Mucosa of gallbladder (tissue), 1 donor: ENCODE results near the gene SH3GL3. TPM values are rescaled to one million over a fixed set of nuclear protein-coding genes. Genes with fewer than 3 reads are reported as not detected.

Experiments used
- DNase-seq: peaks from one replicate; pipeline ENCODE4 v3.0.0-alpha.2; 2020; ENCODE audit warnings: low spot score
- total RNA-seq: library from RNA; stranded (reverse); gene quantifications from one replicate; pipeline ENCODE4 v1.2.1, GENCODE V29; 2021
- donor health status: DM: no; HTN: no; CAD: no.

The SH3GL3 gene
- total RNA-seq, 1 donor from 2014 or later = not detected

DNA sequence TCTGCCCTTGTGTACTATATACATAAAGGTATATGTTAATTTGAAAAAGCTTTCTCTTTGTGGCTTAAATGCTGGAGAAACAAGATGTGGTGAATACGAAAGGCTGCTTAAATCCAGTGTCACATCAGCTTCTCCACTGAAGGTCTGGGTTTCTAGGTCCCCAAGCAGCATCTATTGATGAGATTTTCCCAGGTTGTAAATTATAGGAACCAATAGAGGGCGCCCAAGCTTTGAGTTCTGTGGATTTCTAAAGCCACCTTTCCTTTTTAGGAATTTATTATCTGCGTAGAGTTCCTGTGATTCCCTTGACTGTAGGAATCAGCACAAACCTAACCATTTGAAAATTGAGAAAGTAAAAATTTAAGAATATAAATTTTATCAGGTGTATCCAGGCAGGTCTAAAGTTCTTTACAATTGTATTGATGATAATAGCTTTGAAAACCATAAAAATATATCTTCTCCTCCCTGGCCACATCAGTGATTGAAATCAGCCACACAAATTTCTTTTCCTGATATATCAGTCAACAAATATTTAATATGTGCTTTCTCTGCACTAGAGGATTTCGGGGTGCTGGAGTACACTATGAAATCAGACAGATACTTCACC, 118.5 kb downstream of the SH3GL3 start:
- no peak for DNase-seq

- DNase-seq = no peak
Observed at GRCh38 chr15:83567318-83567717, 120.2 kb downstream of the SH3GL3 start.

- DNase-seq = no peak
Observed at GRCh38 chr15:83569341-83569740, 122.2 kb downstream of the SH3GL3 start.

- DNase-seq = no peak
Observed at GRCh38 chr15:83570756-83571155, 123.6 kb downstream of the SH3GL3 start.

- no peak for DNase-seq
Observed at GRCh38 chr15:83571820-83572707, 124.9 kb downstream of the SH3GL3 start.

DNA sequence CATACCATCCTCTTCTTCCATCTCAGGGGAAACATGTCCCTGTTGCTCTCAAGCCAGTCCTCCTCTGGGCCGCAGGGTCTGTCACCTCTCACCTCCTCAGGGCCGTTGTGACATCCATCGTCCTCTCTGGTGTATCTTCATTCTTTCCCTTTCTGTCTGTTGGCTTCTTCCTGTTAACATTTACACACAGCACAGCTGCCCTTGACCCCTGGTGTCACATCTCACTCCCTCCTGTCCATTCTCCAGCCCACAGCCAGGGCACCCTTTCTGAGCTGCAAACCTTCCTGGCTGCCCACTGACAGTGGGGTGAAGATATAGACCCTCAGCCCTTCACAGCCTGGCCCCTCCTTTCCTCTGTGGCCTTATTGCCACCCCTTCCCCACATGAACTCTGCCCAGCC, 127.2 kb downstream of the SH3GL3 start:
- no peak for DNase-seq

GRCh38 chr15:83578691-83579090, 131.6 kb downstream of the SH3GL3 start:
- DNase-seq = no peak

DNA sequence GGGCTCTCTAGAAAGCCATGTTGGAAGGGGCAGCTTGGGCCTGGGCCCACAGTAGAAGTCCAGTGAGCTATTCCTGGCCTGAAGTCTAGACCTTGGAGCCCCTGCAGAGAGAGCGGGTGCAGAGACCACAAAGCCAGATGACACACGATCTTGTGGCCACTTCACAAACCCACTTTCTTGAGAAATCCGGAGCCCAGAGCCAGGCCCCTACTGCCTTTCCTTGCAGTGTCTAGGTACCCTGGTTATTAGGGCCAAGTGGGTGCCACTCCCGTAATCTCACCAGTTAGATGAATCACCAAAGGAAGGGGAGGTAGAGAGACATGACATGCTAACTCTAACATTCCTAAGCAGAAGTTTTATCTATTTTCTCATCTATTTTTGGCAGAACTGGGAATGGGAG, 134.2 kb downstream of the SH3GL3 start:
- no peak for DNase-seq

GRCh38 chr15:83582381-83582780, 135.2 kb downstream of the SH3GL3 start:
- no peak for DNase-seq

GRCh38 chr15:83585601-83586335, 138.6 kb downstream of the SH3GL3 start:
- no peak for DNase-seq

DNA sequence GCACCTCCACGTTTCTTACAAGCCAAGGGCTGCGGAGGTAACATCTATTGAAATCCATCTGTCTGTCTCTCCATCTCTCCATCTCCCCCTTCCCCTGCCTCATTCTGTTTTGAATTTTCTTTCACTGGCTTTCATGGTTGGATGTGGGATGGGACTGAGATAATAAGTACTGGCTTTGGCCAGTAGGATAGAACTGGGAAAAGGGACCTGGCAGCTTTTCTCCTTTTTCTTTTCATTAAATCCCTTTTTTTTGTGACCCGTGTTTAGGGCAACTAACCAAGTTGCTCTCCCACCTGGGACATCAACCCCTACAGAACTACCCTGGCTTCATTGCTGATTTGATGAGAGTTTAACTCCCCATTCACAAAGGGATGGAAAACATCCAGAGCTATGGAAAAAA, 139.9 kb downstream of the SH3GL3 start:
- no peak for DNase-seq

GRCh38 chr15:83588441-83588840, 141.3 kb downstream of the SH3GL3 start:
- DNase-seq = no peak

GRCh38 chr15:83592370-83593040, 145.4 kb downstream of the SH3GL3 start:
- DNase-seq = no peak

DNA sequence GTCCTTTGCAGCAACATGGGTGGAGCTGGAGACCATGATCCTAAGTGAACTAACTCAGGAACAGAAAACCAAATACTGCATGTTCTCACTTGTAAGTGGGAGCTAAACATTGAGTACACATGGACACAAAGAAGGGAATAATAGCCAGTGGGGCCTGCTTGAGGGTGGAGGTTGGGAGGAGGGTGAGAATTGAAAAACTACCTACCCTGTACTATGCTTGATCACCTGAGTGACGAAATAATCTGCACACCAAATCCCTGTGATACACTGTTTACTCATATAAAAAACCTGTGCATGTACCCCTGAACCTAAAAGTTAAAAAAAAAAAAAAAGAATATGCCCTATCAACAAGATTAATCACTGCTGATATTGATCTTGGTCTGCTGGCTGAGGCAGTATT, 148.1 kb downstream of the SH3GL3 start:
- no peak for DNase-seq

DNA sequence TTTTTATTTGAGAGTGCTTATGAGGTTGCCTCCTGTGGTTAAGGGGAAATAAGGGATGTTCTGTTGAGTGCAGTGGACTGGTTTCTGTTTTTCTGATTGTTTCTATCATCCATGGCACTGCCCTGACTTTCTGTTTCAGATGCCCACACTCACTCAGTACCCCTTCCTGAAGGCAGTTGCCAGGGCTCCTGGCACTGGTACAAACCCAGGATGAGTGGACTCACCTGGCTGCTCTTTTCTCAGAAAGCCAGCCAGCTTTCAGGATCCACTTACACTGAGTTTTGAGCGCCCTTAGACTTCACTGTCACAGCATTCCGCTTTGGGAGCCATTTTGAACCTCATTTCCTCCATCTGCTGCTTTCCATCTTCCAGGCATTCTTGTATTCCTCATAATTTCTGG, 150.9 kb downstream of the SH3GL3 start:
- DNase-seq = no peak

DNA sequence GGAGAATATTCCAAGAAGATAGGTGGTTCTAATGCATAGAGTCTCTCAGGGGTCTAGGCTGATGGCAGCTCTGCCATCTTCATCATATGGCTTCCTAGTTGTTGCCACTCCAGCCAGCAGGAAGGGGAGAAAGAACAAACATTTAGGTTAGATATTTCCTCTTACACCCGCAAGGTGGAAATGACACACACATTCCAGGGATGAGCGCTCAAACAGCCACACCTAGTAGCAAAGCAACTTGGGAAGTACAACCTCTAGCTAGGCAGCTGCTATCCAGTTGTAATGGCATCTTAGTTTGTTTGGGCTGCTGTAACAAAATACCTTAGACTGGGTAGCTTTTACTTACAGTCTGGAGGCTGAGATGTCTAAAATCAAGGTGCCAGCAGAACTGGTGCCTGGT, 154.9 kb downstream of the SH3GL3 start:
- no peak for DNase-seq

GRCh38 chr15:83604549-83604948, 157.4 kb downstream of the SH3GL3 start:
- DNase-seq = no peak

- peak; percentile 16 for DNase-seq
Observed at GRCh38 chr15:83605111-83605945, 158.2 kb downstream of the SH3GL3 start.

DNA sequence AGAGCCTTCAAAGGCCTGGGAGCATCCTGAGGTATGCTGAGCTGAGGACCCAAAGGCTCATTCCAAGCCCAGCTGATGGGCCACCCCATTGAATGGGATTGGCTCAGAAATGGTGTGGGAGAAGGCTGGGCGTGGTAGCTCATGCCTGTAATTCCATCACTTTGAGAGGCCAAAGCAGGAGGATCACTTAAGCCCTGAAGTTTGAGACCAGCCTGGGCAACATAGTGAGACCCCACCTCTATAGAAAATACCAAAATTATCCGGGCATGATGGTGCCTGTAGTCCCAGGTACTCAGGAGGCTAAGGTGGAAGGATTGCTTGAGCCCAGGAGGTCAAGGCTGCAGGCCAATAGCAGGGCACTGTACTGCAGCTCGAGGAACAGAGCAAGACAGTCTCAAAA, 163.0 kb downstream of the SH3GL3 start:
- DNase-seq = no peak

DNA sequence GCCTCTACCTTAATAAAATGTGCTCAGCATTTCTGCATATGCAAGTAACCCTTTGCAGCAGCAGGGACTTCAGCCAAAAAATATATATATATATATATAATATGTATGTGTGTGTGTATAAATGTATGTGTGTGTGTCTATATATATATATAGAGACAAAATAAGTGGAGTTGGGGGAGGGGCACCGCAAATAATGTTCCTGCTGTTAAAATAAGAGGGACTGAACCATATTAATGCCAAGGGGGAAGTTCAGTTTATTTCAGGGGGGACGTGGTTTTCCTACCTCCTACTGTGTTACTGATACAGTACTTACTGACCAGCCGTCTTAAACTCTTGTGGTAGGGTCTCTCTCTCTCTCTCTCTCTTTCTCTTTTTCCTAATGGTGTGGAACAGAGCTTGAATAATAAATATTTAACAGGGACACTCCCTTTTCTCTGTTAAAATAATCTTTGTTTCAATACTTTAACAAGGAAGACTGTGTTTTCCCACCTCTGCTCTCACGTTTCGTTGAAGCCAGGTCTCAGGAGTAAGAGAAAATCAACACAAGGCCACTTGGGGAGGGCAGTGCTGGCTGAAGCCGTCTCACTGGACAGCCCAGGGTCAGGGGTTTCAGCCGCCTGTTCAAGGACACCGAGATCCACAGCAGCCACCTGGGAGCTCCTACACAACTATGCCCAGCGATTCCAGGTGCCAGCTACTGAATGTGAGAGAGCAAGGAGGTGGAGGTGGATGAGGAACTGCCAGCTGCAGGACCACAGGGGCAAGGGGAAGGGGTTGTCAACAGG, 164.0 kb downstream of the SH3GL3 start:
- no peak for DNase-seq
